ENCODE measurements around the gene CNBP. TPM values are rescaled to one million over a fixed set of nuclear protein-coding genes. Genes with fewer than 3 reads are reported as not detected.
"Not testable (repeated sequence)": the region's sequence is repeated elsewhere in the genome, so short reads cannot be mapped to it uniquely, and the experiment has no call there.

Gene CNBP
- total RNA-seq, 1 donor from 2014 or later = 298 TPM

- Histone ChIP-seq H3K27ac (peak overlapping the region; percentile 82), H3K9me3 (no peaks in the 10 kb centered on the region), H3K4me3 (no peak overlapping the region), H3K36me3 (no peaks in the 10 kb centered on the region), H3K4me1 (peaks cover 60% of the 10 kb centered on the region), H3K27me3 (ENCODE audit: low read depth) (no peaks in the 10 kb centered on the region)
- intact Hi-C loops (cut with DNase I) = no loop called here
- peak; percentile 62 to 63 for ATAC-seq
- no peak for TF ChIP-seq CTCF (IDR thresholded peaks at IDR 0.05)
- peak; percentile 79 for DNase-seq
These were observed 42.7 kb upstream of the CNBP start for GRCh38 chr3:129226374-129226773.

GRCh38 chr3:129224984-129225393, 41.3 kb upstream of the CNBP start:
- DNase-seq (peak; percentile 88), ATAC-seq (peak; percentile 92 to 93)
- Histone ChIP-seq H3K4me1 (peaks cover 60% of the 10 kb centered on the region), H3K27ac (peak overlapping the region; percentile 82), H3K27me3 (ENCODE audit: low read depth) (no peaks in the 10 kb centered on the region), H3K4me3 (peak overlapping the region; percentile 25), H3K9me3 (no peaks in the 10 kb centered on the region), H3K36me3 (no peaks in the 10 kb centered on the region)
- TF ChIP-seq CTCF (IDR thresholded peaks at IDR 0.05) = no peak
- intact Hi-C loops (cut with DNase I) = no loop called here

GRCh38 chr3:129224387-129224786, 40.7 kb upstream of the CNBP start:
- peak overlapping the region; percentile 82 for H3K27ac ChIP-seq
- DNase-seq; ATAC-seq; H3K4me3 ChIP-seq; H3K9me3 ChIP-seq; intact Hi-C loops (cut with DNase I); H3K36me3 ChIP-seq; H3K27me3 ChIP-seq (ENCODE audit: low read depth): not testable (repeated sequence)
- peaks cover 55% of the 10 kb centered on the region for H3K4me1 ChIP-seq

- no peak for ATAC-seq
- Histone ChIP-seq H3K9me3 (no peaks in the 10 kb centered on the region), H3K4me3 (no peak overlapping the region), H3K36me3 (no peaks in the 10 kb centered on the region), H3K4me1 (peaks cover under 1% of the 10 kb centered on the region), H3K27ac (no peak overlapping the region), H3K27me3 (ENCODE audit: low read depth) (no peaks in the 10 kb centered on the region)
- DNase-seq = no peak
- no peak for TF ChIP-seq CTCF (IDR thresholded peaks at IDR 0.05)
- intact Hi-C loops (cut with DNase I) = no loop called here
These were observed 35.0 kb upstream of the CNBP start for GRCh38 chr3:129218742-129219141.

- Histone ChIP-seq H3K36me3 (no peaks in the 10 kb centered on the region), H3K27ac (no peak overlapping the region), H3K9me3 (no peaks in the 10 kb centered on the region), H3K27me3 (ENCODE audit: low read depth) (no peaks in the 10 kb centered on the region), H3K4me1 (peaks cover 14% of the 10 kb centered on the region), H3K4me3 (no peak overlapping the region)
- ATAC-seq (no peak), DNase-seq (no peak)
- intact Hi-C loops (cut with DNase I) = no loop called here
- no peak for TF ChIP-seq CTCF (IDR thresholded peaks at IDR 0.05)
These were observed 29.5 kb upstream of the CNBP start for GRCh38 chr3:129213238-129213637.

GRCh38 chr3:129211772-129212171, 28.1 kb upstream of the CNBP start:
- no peaks in the 10 kb centered on the region for H3K9me3 ChIP-seq
- DNase-seq = peak; percentile 83
- peak; percentile 98 to 99 for ATAC-seq

More at GRCh38 chr3:129211772-129212171, 28.1 kb upstream of the CNBP start:
- peak overlapping the region; percentile 29 for H3K27ac ChIP-seq
- peaks cover 14% of the 10 kb centered on the region for H3K4me1 ChIP-seq
- H3K4me3 ChIP-seq = no peak overlapping the region
- H3K36me3 ChIP-seq = no peaks in the 10 kb centered on the region
- intact Hi-C loops (cut with DNase I) = no loop called here
- TF ChIP-seq CTCF (IDR thresholded peaks at IDR 0.05) = no peak
- no peaks in the 10 kb centered on the region for H3K27me3 ChIP-seq (ENCODE audit: low read depth)
